Psoas muscle (tissue), 8 donors: ENCODE results near the gene PDCD1LG2. TPM values are rescaled to one million over a fixed set of nuclear protein-coding genes. Genes with fewer than 3 reads are reported as not detected.

Source experiments
- ATAC-seq, 4 donors: fragments of 200-7000 bp; cut with Tn5 transposase; one replicate each; pipeline ENCODE4 v1.9.1; 2020; ENCODE audit warnings: moderate library complexity in 3 of 4, mild to moderate bottlenecking in 2 of 4
- DNase-seq, 2 donors: peaks; one replicate each; pipeline ENCODE4 v3.0.0-alpha.2; 2020
- H3K27ac ChIP-seq: fragments of 200-600 bp; one replicate; pipeline ENCODE4 v1.8.0; 2022
- H3K27me3 ChIP-seq, 3 donors: fragments of 200-600 bp in 1 of 3; one replicate each; pipeline versions ENCODE4 v1.6.1 to v1.8.0; 2013 to 2022; ENCODE audit warnings: low read length in 2 of 3, mild to moderate bottlenecking in 2 of 3, moderate library complexity in 1 of 3; ENCODE audit not compliant: insufficient read depth in 3 of 3
- H3K36me3 ChIP-seq, 2 donors: fragments of 200-600 bp in 1 of 2; one replicate each; pipeline versions ENCODE4 v1.6.1 to v1.8.0; 2013 to 2022; ENCODE audit warnings: low read depth in 1 of 2, mild to moderate bottlenecking in 1 of 2, moderate library complexity in 1 of 2; ENCODE audit not compliant: insufficient read depth in 1 of 2
- H3K4me1 ChIP-seq: fragments of 200-600 bp; one replicate; pipeline ENCODE4 v1.8.0; 2022
- H3K4me3 ChIP-seq: fragments of 200-600 bp; one replicate; pipeline ENCODE4 v1.8.0; 2022; ENCODE audit warnings: mild to moderate bottlenecking
- H3K9me3 ChIP-seq: fragments of 200-600 bp; one replicate; pipeline ENCODE4 v1.8.0; 2022
- whole genome bisulfite sequencing, 3 donors: extraction: QIAGEN DNeasy Blood & Tissue Kit; methylation state at CpG; one replicate each; pipeline versions ENCODE4 v1.1.6 to v1.1.7; 2013; 5-methylcytosine and 5-hydroxymethylcytosine counted together
- intact Hi-C, 2 donors: fragments of 100-400 bp; cut with DNase I; formaldehyde crosslinking; loops; one replicate each; pipeline versions ENCODE4 v1.11.0 to v1.14.2; 2022
- polyA plus RNA-seq, 3 donors: library from polyadenylated mRNA; stranded (reverse); fragments of 200-250 nt; gene quantifications; one replicate each; pipeline ENCODE4 v1.2.3, GENCODE V29; 2013
- total RNA-seq, 4 donors: library from RNA; stranded (reverse); fragmentation: NEBNext Ultra II Directional in 2 of 4; extraction: Animal tissue kit (Norgen Biotek cat#: 25700) in 2 of 4; gene quantifications; one replicate each; pipeline versions ENCODE4 v1.2.1 to v1.2.4, GENCODE V29; 2021 to 2023
- TF ChIP-seq, protein P1 (sequence below): fragments of 200-600 bp; IDR thresholded peaks from one replicate; pipeline ENCODE4 v1.8.0; 2022; ENCODE audit warnings: antibody characterized with exemption
- donor health status: healthy with polysubstance abuse.
- donor health status: DM: no; HTN: no; CAD: no; lungs with moderate emphysema.
- donor health status: Bipolar disorder and iron deficiency.
- donor health status: healthy.
- donor health status: DM: yes; HTN: yes; CAD: no.
- donor health status: DM: no; HTN: no; CAD: no.
- donor health status: DM: no; HTN: no; CAD: no.
- donor health status: DM: yes; HTN: yes; CAD: no.

The PDCD1LG2 gene
- total and polyA plus RNA-seq, 7 donors = 0.29 to 1.3 (median 0.62) TPM

DNA sequence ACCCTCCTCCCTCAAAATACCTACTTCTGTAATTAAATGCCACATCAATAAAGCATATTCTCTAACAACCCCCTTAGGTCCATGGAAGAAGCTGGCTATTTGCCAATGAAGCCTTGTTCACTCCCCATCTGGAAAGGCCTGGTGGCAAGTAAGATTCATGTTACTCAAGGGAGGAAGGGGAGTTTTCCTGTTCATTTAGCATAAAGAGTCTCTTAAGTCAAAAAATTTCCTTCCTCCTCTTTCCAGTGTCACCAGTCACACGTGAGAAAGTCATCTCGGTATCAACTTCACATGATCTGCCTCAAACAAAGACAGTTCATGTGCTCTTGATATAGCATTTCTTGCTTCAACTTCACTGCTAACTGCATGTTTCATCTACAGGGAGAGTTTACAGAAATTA is 85.8 kb downstream of the PDCD1LG2 start:
- no peak for DNase-seq
- TF ChIP-seq, protein P1, sequence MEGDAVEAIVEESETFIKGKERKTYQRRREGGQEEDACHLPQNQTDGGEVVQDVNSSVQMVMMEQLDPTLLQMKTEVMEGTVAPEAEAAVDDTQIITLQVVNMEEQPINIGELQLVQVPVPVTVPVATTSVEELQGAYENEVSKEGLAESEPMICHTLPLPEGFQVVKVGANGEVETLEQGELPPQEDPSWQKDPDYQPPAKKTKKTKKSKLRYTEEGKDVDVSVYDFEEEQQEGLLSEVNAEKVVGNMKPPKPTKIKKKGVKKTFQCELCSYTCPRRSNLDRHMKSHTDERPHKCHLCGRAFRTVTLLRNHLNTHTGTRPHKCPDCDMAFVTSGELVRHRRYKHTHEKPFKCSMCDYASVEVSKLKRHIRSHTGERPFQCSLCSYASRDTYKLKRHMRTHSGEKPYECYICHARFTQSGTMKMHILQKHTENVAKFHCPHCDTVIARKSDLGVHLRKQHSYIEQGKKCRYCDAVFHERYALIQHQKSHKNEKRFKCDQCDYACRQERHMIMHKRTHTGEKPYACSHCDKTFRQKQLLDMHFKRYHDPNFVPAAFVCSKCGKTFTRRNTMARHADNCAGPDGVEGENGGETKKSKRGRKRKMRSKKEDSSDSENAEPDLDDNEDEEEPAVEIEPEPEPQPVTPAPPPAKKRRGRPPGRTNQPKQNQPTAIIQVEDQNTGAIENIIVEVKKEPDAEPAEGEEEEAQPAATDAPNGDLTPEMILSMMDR = no peak
- intact Hi-C loops = loop anchor here in 1 of 2 donors (10.0 kb wide), 1 partner anchor 831 kb away; no protein-coding TSS in a partner anchor
- Histone ChIP-seq H3K4me1 (peaks cover 5% of the 10 kb centered on the region), H3K27me3 (no peaks in the 10 kb centered on the region), H3K27ac (no peak overlapping the region), H3K36me3 (no peaks in the 10 kb centered on the region), H3K9me3 (no peaks in the 10 kb centered on the region), H3K4me3 (no peak overlapping the region)
- no peak for ATAC-seq
- 59 to 67% (median 60%) methylated on average over 2 of the region's 2 CpGs for WGBS, 3 donors

DNA sequence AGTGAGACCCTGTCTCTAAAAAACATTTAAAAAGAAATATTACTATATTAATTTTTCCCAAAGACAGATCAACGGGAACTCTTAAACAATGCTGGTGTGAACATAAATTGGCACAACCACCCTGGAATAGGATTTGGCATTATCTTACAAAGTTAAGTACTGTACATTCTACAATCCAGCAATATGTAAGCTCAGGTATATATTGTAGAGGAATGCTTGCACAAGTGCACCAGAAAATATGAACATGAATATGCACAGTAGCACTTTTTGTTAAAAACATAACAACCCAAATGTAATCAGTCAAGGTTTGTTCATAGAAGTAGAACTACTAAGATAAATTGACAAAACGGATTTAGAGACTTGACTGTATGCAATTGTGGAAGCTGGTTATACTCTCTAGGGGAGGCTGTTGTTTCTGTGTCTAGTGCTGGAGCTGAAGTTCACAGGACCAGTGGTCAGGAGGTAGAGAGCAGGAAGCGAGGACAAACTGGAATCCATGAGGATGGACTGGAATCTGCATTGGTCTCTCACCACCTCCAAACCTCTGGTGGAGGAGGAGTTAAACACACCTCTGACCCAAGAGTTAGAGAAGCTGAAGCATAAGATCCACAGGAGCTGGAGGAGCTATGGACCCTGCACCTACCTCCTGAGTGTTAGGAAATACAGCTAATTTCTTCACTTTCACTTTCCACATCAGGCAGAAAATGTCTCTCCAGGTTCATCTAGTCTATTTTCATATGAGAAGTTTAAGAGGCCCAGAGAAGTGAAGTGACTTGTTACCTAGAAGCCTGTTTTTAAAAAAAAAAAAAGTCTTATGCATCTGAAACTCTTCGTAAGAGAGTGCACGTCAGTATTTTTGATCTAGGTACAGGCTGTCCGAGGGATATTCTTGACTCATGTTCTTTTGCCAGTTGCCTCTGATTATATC is 98.2 kb downstream of the PDCD1LG2 start:
- TF ChIP-seq, protein P1 = no peak
- DNase-seq (no peak), ATAC-seq (peak; percentile 73 to 91 (median 86))
- H3K4me3 ChIP-seq = peak overlapping the region; percentile 58
- WGBS, 3 donors = 9 to 25% (median 14%) methylated on average over 6 of the region's 6 CpGs
- peak overlapping the region; percentile 48 for H3K27ac ChIP-seq
- no peaks in the 10 kb centered on the region for H3K27me3 ChIP-seq
- no peaks in the 10 kb centered on the region for H3K36me3 ChIP-seq
- H3K4me1 ChIP-seq = peaks cover 3% of the 10 kb centered on the region
- no peaks in the 10 kb centered on the region for H3K9me3 ChIP-seq
- intact Hi-C loops = no loop called here

DNA sequence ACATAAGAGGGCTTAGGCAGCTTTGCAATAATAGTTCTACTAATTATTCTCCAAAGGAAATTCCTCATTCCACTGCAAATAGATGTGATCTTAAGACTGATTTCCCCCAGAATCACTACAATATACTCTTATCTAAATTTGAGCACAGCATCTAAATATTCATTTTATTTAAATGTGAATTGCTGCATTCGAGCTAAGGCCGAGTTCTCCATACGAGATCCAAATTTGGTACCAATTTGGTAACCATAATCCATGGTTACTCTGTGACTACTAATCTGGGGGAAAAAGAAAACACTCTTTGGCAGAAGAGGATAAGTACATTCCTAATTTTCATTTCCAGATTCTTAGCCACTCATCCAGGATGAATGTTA is 98.9 kb downstream of the PDCD1LG2 start:
- Histone ChIP-seq H3K4me1 (peaks cover 3% of the 10 kb centered on the region), H3K36me3 (no peaks in the 10 kb centered on the region), H3K27me3 (no peaks in the 10 kb centered on the region), H3K9me3 (no peaks in the 10 kb centered on the region), H3K4me3 (peak overlapping the region; percentile 58), H3K27ac (peak overlapping the region; percentile 48)
- TF ChIP-seq, protein P1 = no peak
- DNase-seq (no peak), ATAC-seq (peak in 1 of 4 donors; percentile 28)
- 12 to 31% (median 19%) methylated on average over 3 of the region's 3 CpGs for WGBS, 3 donors
- intact Hi-C loops = no loop called here

DNA sequence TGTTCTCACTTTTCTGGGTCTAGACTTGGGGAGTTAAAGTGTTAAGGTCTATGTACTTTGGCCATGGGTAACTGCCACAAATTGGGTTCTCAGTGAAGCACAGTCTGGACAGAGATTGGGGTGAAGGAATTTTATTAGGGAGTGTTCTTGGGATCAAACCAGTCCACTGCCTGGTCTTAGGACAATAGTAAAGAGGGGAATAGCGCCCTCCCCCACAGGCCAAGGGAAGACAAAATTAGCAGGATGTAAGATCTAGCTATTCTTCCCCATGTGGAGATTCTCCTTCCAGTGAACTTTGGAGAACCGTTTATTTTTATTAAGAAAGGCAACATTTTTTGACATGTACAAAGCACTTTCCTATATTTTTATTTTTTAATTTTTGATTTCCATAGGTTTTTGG is 100.2 kb downstream of the PDCD1LG2 start:
- H3K4me3 ChIP-seq = no peak overlapping the region
- WGBS, 3 donors = 58 to 85% (median 60%) methylated on average over 2 of the region's 2 CpGs
- intact Hi-C loops = no loop called here
- ATAC-seq (no peak), DNase-seq (no peak)
- TF ChIP-seq, protein P1 = no peak
- no peaks in the 10 kb centered on the region for H3K9me3 ChIP-seq
- no peak overlapping the region for H3K27ac ChIP-seq
- H3K36me3 ChIP-seq = no peaks in the 10 kb centered on the region
- H3K27me3 ChIP-seq = no peaks in the 10 kb centered on the region
- H3K4me1 ChIP-seq = peaks cover 3% of the 10 kb centered on the region
